Hematopoietic multipotent progenitor cell treated with erythropoietin and hydrocortisone succinate and interleukin-3 and kit ligand, for 8 days (in vitro differentiated cells): ENCODE data around the gene LRRC23.
A peak's percentile ranks its signal among the peaks of the same experiment; 100 is the strongest.
"Not testable (repeated sequence)": the region's sequence is repeated elsewhere in the genome, so short reads cannot be mapped to it uniquely, and the experiment has no call there.

Source experiments
- DNase-seq: peaks from one replicate; pipeline ENCODE4 v3.0.0-alpha.2; 2015

LRRC23 gene

GRCh38 chr12:6872073-6873048, 32.3 kb upstream of the LRRC23 start:
- DNase-seq, result peak; percentile 77

GRCh38 chr12:6873094-6874014, 31.3 kb upstream of the LRRC23 start, which contains the start of gene SPSB2:
Gene SPSB2, minus strand, starts transcription at chr12:6873303. Its CDS starts 402 bp downstream, at chr12:6872901.
- peak; percentile 95 for DNase-seq

- DNase-seq, result not testable (repeated sequence)
These were observed 30.6 kb upstream of the LRRC23 start for GRCh38 chr12:6874015-6874368.

GRCh38 chr12:6879824-6880223, 24.8 kb upstream of the LRRC23 start:
- DNase-seq, result not testable (repeated sequence)

- no peak for DNase-seq
These were observed 21.4 kb upstream of the LRRC23 start for GRCh38 chr12:6883252-6883651.

- DNase-seq, result no peak
These were observed 20.9 kb upstream of the LRRC23 start for GRCh38 chr12:6883683-6884082.

GRCh38 chr12:6884539-6884938, 20.1 kb upstream of the LRRC23 start:
- no peak for DNase-seq

GRCh38 chr12:6886206-6886999, 18.2 kb upstream of the LRRC23 start:
- DNase-seq, result not testable (repeated sequence)

GRCh38 chr12:6887460-6887859, 17.2 kb upstream of the LRRC23 start:
- no peak for DNase-seq

- DNase-seq, result no peak
These were observed 16.3 kb upstream of the LRRC23 start for GRCh38 chr12:6888360-6888759.

GRCh38 chr12:6888794-6889193, 15.8 kb upstream of the LRRC23 start:
- not testable (repeated sequence) for DNase-seq

GRCh38 chr12:6889775-6890573, 14.6 kb upstream of the LRRC23 start:
- DNase-seq, result not testable (repeated sequence)

- peak; percentile 95 for DNase-seq
These were observed 13.6 kb upstream of the LRRC23 start for GRCh38 chr12:6890789-6891645.

GRCh38 chr12:6891646-6892001, 13.0 kb upstream of the LRRC23 start:
- DNase-seq, result peak; percentile 52

- not testable (repeated sequence) for DNase-seq
These were observed 11.9 kb upstream of the LRRC23 start for GRCh38 chr12:6892683-6893082.

- no peak for DNase-seq
These were observed 10.3 kb upstream of the LRRC23 start for GRCh38 chr12:6894321-6894720.

GRCh38 chr12:6896846-6897435, 7.7 kb upstream of the LRRC23 start:
- DNase-seq, result no peak

- DNase-seq, result no peak
These were observed 5.2 kb upstream of the LRRC23 start for GRCh38 chr12:6899427-6899826.

GRCh38 chr12:6899837-6900519, 4.6 kb upstream of the LRRC23 start:
- peak; percentile 80 for DNase-seq

- no peak for DNase-seq
These were observed 2.2 kb upstream of the LRRC23 start for GRCh38 chr12:6902448-6902847.
